Thyroid gland (tissue), 4 donors: ENCODE results near the gene GPSM3.

Source experiments
- POLR2A ChIP-seq, 2 donors: fragments of 450-650 bp; IDR thresholded peaks; one replicate each; pipeline ENCODE4 v1.6.1; 2017; ENCODE audit warnings: antibody characterized with exemption in 2 of 2, mild to moderate bottlenecking in 2 of 2, moderate library complexity in 1 of 2
- TF ChIP-seq, protein P1 (sequence below), 6 experiments: fragments of 200-600 bp in 3 of 6; fragments of 450-650 bp in 3 of 6; sonication (generic) in 3 of 6; IDR thresholded peaks; one replicate each; pipeline ENCODE4 v1.5.1; 2016 to 2019; ENCODE audit warnings: antibody characterized with exemption in 6 of 6, mild to moderate bottlenecking in 2 of 6, inconsistent platforms in 1 of 6, moderate library complexity in 1 of 6

DNA sequence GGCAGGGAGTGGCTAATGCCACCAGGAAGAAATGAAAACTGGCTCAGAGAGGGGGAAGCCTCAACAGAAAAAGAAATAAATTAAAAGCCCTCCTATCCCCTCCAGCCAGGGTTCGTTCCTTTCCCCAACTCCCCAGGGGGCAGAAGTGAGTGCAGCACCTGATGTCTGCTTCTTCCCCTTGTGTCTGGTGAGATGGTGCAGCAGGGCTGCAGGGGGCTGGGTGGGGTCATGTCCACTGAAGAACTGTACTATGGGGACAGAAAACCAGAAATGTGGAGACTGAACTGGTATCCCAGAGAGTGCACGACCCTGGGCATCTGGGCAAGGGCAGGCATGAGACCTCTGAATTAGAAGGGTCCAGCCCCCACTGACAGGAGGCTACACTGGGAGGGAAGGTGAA, 24.1 kb downstream of the GPSM3 start:
- TF ChIP-seq POLR2A (IDR thresholded peaks at IDR 0.05): no peak
- TF ChIP-seq, protein P1, sequence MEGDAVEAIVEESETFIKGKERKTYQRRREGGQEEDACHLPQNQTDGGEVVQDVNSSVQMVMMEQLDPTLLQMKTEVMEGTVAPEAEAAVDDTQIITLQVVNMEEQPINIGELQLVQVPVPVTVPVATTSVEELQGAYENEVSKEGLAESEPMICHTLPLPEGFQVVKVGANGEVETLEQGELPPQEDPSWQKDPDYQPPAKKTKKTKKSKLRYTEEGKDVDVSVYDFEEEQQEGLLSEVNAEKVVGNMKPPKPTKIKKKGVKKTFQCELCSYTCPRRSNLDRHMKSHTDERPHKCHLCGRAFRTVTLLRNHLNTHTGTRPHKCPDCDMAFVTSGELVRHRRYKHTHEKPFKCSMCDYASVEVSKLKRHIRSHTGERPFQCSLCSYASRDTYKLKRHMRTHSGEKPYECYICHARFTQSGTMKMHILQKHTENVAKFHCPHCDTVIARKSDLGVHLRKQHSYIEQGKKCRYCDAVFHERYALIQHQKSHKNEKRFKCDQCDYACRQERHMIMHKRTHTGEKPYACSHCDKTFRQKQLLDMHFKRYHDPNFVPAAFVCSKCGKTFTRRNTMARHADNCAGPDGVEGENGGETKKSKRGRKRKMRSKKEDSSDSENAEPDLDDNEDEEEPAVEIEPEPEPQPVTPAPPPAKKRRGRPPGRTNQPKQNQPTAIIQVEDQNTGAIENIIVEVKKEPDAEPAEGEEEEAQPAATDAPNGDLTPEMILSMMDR (IDR thresholded peaks at IDR 0.05): no peak
